Smooth muscle cell of the coronary artery (primary cell): ENCODE data around the gene NIPAL4. TPM values are rescaled to one million over a fixed set of nuclear protein-coding genes. Genes with fewer than 3 reads are reported as not detected.

Source experiments
- total RNA-seq: library from RNA; depleted of rRNA; stranded (reverse); fragments of >200 nt; gene quantifications from 2 replicates; pipeline ENCODE4 v1.2.3, GENCODE V29; 2014; ENCODE audit warnings: low replicate concordance

The NIPAL4 gene
- total RNA-seq = 0.08 TPM in 1 of 2 replicates, not detected in the other

GRCh38 chr5:157459715-157460599, at the start of gene NIPAL4:
NIPAL4 (plus strand) TSS chr5:157460213; CDS start chr5:157460321, 108 bp downstream.

Other genes starting within 250 kb of the NIPAL4 start
- 5.8 and 23.4 TPM in 2 replicates for gene CYFIP2, start 194.1 kb upstream of the NIPAL4 start, total RNA-seq
- gene ADAM19, start 115.6 kb downstream of the NIPAL4 start, total RNA-seq = 10.8 and 58.1 TPM in 2 replicates
- not detected in 2 replicates for gene SOX30, start 192.2 kb downstream of the NIPAL4 start, total RNA-seq
- not detected in 2 replicates for gene C5orf52, start 211.3 kb downstream of the NIPAL4 start, total RNA-seq